Jurkat, Clone E6-1 (cell line): ENCODE data around the gene TCF7L1.
A peak's percentile ranks its signal among the peaks of the same experiment; 100 is the strongest.
"Not testable (repeated sequence)": the region's sequence is repeated elsewhere in the genome, so short reads cannot be mapped to it uniquely, and the experiment has no call there.

Source experiments
- DNase-seq: peaks from one replicate; pipeline ENCODE4 v3.0.0-alpha.2; 2011; ENCODE audit warnings: low read depth, low spot score
- H3K4me3 ChIP-seq: 2 replicates; pipeline ENCODE4 v1.5.1; 2011; ENCODE audit warnings: mild to moderate bottlenecking, low read length, control low read depth, moderate library complexity

Gene TCF7L1

GRCh38 chr2:85130407-85130806 lies 2.8 kb upstream of the TCF7L1 start:
- DNase-seq: no peak
- no peak overlapping the region for H3K4me3 ChIP-seq

GRCh38 chr2:85131116-85131515 lies 2.1 kb upstream of the TCF7L1 start:
- DNase-seq: peak; percentile 25

GRCh38 chr2:85132397-85132796 lies 795 bp upstream of the TCF7L1 start:
- peak overlapping the region; percentile 44; the same call in 1 of the 2 replicates for H3K4me3 ChIP-seq
- no peak for DNase-seq

More at GRCh38 chr2:85131116-85131515, 2.1 kb upstream of the TCF7L1 start:
- no peak overlapping the region for H3K4me3 ChIP-seq

- DNase-seq: no peak
- H3K4me3 ChIP-seq: peak overlapping the region; percentile 21; the same call in 1 of the 2 replicates
Observed at GRCh38 chr2:85133751-85134254, 611 bp downstream of the TCF7L1 start.

GRCh38 chr2:85134255-85134895 lies 1.2 kb downstream of the TCF7L1 start:
- DNase-seq: no peak
- H3K4me3 ChIP-seq: no peak overlapping the region

- H3K4me3 ChIP-seq: no peak overlapping the region
- no peak for DNase-seq
Observed at GRCh38 chr2:85134896-85135659, 1.9 kb downstream of the TCF7L1 start.

- no peak for DNase-seq
- no peak overlapping the region for H3K4me3 ChIP-seq
Observed at GRCh38 chr2:85135660-85135914, 2.4 kb downstream of the TCF7L1 start.

GRCh38 chr2:85137156-85137555 lies 4.0 kb downstream of the TCF7L1 start:
- no peak for DNase-seq
- H3K4me3 ChIP-seq: no peak overlapping the region

- no peak for DNase-seq
- H3K4me3 ChIP-seq: no peak overlapping the region
Observed at GRCh38 chr2:85143463-85144082, 10.4 kb downstream of the TCF7L1 start.

- DNase-seq: no peak
Observed at GRCh38 chr2:85145116-85145820, 12.1 kb downstream of the TCF7L1 start.

GRCh38 chr2:85148190-85148589 lies 15.0 kb downstream of the TCF7L1 start:
- no peak for DNase-seq
- H3K4me3 ChIP-seq: no peak overlapping the region

More at GRCh38 chr2:85145116-85145820, 12.1 kb downstream of the TCF7L1 start:
- no peak overlapping the region for H3K4me3 ChIP-seq

- DNase-seq: no peak
- H3K4me3 ChIP-seq: no peak overlapping the region
Observed at GRCh38 chr2:85151026-85151425, 17.8 kb downstream of the TCF7L1 start.

- no peak for DNase-seq
- no peak overlapping the region for H3K4me3 ChIP-seq
Observed at GRCh38 chr2:85152895-85153294, 19.7 kb downstream of the TCF7L1 start.

GRCh38 chr2:85154048-85154753 lies 21.0 kb downstream of the TCF7L1 start:
- H3K4me3 ChIP-seq: no peak overlapping the region
- DNase-seq: peak; percentile 8

- not testable (repeated sequence) for DNase-seq, H3K4me3 ChIP-seq
Observed at GRCh38 chr2:85155082-85155481, 21.9 kb downstream of the TCF7L1 start.

GRCh38 chr2:85156153-85156552 lies 23.0 kb downstream of the TCF7L1 start:
- H3K4me3 ChIP-seq: no peak overlapping the region
- no peak for DNase-seq

GRCh38 chr2:85156619-85157018 lies 23.4 kb downstream of the TCF7L1 start:
- H3K4me3 ChIP-seq: no peak overlapping the region
- no peak for DNase-seq

GRCh38 chr2:85157345-85157744 lies 24.2 kb downstream of the TCF7L1 start:
- no peak for DNase-seq
- H3K4me3 ChIP-seq: no peak overlapping the region
